ENCODE data around the gene OSBPL3. TPM values are rescaled to one million over a fixed set of nuclear protein-coding genes. Genes with fewer than 3 reads are reported as not detected.
A peak's percentile ranks its signal among the peaks of the same experiment; 100 is the strongest.

Gene OSBPL3
- total RNA-seq, 1 experiment from 2014 or later, result 32.8 TPM

DNA sequence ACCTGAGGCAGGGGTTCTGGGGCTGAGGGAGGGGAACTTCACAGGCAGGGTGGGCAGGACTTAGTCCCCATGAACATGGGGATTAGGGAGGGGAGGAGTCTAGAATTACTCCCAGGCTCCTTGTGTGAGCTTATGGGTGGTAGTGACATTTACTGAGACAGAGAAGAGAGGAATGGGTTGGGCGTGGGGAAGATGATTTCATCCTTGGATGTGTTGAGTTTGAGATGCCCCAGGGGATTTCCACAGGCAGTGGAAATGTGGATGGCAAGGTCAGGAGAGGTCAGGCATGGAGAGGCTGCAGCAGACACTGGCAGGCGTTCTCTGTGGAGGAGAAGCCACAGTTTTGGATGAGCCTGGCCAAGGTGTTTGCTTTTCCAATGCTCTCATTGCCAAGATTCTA lies 196.3 kb downstream of the OSBPL3 start:
- H3K36me3 ChIP-seq, result no peaks in the 10 kb centered on the region
- no peaks in the 10 kb centered on the region for H3K27me3 ChIP-seq
- H3K27ac ChIP-seq, result no peak overlapping the region
- DNase-seq, result no peak
- 0 out of 2 replicates have a peak, but pooled peaks cover 2% of the 10 kb centered on the region for H3K9me3 ChIP-seq (replicated peaks)
- no peak overlapping the region for H3K4me3 ChIP-seq
- H3K4me1 ChIP-seq, result peaks cover 12% of the 10 kb centered on the region

DNA sequence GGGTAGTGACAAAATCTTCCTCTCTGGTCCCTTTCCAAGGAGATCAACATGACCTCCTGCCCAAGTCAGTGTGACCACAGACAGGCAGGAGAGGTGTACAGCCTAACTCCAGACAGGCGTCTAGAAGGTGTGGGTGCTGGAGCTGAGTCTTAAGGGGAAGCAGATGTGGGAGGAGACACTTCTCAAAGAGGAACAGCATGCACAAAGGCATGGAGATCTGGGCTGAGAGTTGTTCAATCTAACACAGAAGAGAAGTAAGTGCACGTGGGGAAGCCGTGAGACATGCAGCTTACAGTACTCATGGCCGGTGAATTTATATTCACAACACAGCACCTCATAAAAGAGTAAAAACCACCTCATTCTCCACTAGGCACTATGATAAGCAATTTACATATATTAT lies 198.9 kb downstream of the OSBPL3 start:
- Histone ChIP-seq H3K36me3 (no peaks in the 10 kb centered on the region), H3K9me3 (replicated peaks) (0 out of 2 replicates have a peak, but pooled peaks cover 2% of the 10 kb centered on the region), H3K4me1 (0 out of 2 replicates have a peak, but pooled peaks cover 4% of the 10 kb centered on the region), H3K27me3 (0 out of 2 replicates have a peak, but pooled peaks cover 3% of the 10 kb centered on the region), H3K27ac (no peak overlapping the region), H3K4me3 (no peak overlapping the region)
- DNase-seq, result no peak

DNA sequence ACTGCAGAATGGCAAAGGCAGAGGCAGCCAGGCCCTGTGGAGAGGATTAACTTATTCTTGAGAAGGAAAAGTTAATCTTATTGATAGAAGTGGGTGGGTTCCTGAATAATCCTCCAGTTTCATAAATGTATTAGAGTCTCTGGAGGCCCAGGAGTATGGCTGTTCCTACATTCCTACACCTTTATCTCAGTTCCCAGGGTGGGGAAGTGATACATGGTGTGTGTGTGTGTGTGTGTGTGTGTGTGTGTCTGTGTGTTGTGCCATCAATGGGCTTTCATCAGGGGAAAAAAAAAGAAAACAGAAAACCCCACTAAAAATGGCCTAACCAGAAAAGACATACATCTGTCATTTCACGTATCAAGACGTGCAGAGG lies 200.7 kb downstream of the OSBPL3 start:
- Histone ChIP-seq H3K4me1 (peaks cover 14% of the 10 kb centered on the region), H3K36me3 (no peaks in the 10 kb centered on the region), H3K9me3 (replicated peaks) (0 out of 2 replicates have a peak, but pooled peaks cover 2% of the 10 kb centered on the region), H3K4me3 (no peak overlapping the region), H3K27me3 (0 out of 2 replicates have a peak, but pooled peaks cover 3% of the 10 kb centered on the region), H3K27ac (no peak overlapping the region)
- no peak for DNase-seq

DNA sequence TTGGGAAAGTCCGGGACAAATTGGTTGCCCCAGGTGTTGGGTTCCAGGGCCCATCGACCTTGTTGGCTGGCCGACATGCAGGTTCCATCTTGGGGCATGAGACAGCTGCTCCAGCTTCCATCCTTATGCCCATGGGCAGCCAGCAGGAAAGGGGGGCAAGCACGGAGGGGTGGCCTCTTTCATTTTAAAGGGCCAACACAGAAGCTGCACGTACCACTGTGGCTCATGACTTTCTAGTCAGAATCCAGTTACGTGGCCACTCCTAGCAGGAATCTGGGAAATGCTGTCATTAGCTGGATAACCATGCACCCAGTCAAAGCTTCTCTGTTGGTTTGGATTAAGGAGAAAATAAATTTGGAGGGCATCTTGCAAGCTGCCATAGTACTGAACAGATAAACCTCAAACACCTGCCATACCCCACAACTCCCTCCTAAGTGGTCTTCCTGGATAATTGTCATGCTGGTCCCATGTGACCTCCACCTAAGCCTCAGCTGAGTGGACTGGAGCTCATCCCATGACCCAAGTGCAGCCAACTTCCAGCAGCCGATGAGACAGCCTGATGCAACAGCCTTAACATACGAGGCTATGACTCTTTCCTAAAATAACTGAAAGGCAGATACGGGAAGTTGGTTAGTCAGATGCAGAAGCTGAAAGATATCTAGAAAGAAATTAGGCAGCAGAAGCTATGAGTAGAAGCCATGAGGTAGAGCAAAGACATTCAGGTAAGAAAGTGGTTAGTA lies 201.3 kb downstream of the OSBPL3 start:
- Histone ChIP-seq H3K4me1 (peaks cover 14% of the 10 kb centered on the region), H3K27me3 (0 out of 2 replicates have a peak, but pooled peaks cover 3% of the 10 kb centered on the region), H3K4me3 (no peak overlapping the region), H3K9me3 (replicated peaks) (0 out of 2 replicates have a peak, but pooled peaks cover 2% of the 10 kb centered on the region), H3K27ac (no peak overlapping the region), H3K36me3 (no peaks in the 10 kb centered on the region)
- DNase-seq, result peak in 1 of 2 experiments; percentile 20

DNA sequence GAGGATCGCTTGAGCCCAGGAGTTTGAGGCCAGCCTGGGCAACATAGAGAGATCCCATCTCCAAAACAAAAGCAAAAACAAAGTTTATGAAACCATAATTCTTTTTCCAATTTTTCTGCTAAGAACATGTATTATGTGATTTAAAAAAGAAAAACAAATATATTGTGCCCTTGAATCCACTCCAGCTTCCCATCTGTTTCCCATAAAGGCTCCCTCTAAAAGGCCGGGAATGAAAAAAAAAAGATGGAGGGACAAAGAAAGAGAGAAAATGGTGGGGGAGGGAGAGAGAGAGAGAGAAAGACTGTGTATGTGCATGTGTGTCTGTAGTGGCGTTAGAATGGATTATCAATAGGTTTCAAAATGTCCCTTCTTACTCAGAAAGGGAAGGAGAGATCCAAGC lies 202.2 kb downstream of the OSBPL3 start:
- 0 out of 2 replicates have a peak, but pooled peaks cover 3% of the 10 kb centered on the region for H3K27me3 ChIP-seq
- H3K27ac ChIP-seq, result no peak overlapping the region
- H3K4me3 ChIP-seq, result no peak overlapping the region

DNA sequence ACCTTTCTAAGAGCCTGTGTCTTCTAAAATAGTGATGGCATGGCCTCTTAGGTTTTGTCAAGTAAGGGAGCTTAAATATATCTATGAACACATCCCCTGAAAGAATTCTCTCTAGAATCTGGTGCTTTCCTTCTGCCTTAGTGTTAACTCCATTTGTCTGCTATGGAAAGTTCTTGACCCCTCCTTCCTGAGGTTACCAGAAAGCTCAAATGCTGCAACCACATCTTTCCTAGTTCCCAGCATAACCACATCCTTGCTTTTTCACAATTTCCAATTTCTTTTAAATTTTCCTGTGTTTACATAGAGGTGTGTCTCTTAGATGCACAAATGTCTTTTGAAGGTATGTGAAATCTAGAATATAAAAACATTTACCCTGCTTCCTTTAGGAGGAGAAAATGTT lies 206.3 kb downstream of the OSBPL3 start:
- no peak overlapping the region for H3K4me3 ChIP-seq
- H3K27ac ChIP-seq, result no peak overlapping the region
- H3K4me1 ChIP-seq, result peaks cover 10% of the 10 kb centered on the region
- H3K9me3 ChIP-seq (replicated peaks), result 0 out of 2 replicates have a peak, but pooled peaks cover 3% of the 10 kb centered on the region
- H3K27me3 ChIP-seq, result 0 out of 2 replicates have a peak, but pooled peaks cover 3% of the 10 kb centered on the region
- no peaks in the 10 kb centered on the region for H3K36me3 ChIP-seq
- DNase-seq, result no peak

More for the DNA sequence above, 202.2 kb downstream of the OSBPL3 start:
- Histone ChIP-seq H3K4me1 (peaks cover 14% of the 10 kb centered on the region), H3K9me3 (replicated peaks) (no peaks in the 10 kb centered on the region), H3K36me3 (no peaks in the 10 kb centered on the region)
- DNase-seq, result no peak

DNA sequence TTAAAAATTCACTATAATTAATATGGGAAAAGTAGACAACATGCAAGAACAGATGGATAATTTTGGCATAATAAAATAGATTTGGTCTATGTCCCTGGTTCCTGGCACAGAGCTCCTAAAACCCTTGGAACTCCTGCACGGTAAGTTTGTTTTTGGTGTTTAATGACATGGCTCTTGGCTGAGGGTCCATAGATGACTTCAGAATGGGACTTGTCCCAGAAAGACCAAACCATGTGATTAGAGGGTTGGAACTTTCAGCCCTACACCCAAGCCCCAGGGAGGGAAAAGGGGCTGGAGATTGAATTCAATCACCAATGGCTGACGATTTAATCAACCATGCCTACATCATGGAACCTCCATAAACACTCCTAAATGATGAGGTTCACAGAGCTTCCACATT lies 210.1 kb downstream of the OSBPL3 start:
- no peaks in the 10 kb centered on the region for H3K27me3 ChIP-seq
- peaks cover 15% of the 10 kb centered on the region for H3K4me1 ChIP-seq
- H3K9me3 ChIP-seq (replicated peaks), result 0 out of 2 replicates have a peak, but pooled peaks cover 6% of the 10 kb centered on the region
- H3K4me3 ChIP-seq, result no peak overlapping the region
- H3K27ac ChIP-seq, result no peak overlapping the region
- no peak for DNase-seq
- H3K36me3 ChIP-seq, result no peaks in the 10 kb centered on the region

DNA sequence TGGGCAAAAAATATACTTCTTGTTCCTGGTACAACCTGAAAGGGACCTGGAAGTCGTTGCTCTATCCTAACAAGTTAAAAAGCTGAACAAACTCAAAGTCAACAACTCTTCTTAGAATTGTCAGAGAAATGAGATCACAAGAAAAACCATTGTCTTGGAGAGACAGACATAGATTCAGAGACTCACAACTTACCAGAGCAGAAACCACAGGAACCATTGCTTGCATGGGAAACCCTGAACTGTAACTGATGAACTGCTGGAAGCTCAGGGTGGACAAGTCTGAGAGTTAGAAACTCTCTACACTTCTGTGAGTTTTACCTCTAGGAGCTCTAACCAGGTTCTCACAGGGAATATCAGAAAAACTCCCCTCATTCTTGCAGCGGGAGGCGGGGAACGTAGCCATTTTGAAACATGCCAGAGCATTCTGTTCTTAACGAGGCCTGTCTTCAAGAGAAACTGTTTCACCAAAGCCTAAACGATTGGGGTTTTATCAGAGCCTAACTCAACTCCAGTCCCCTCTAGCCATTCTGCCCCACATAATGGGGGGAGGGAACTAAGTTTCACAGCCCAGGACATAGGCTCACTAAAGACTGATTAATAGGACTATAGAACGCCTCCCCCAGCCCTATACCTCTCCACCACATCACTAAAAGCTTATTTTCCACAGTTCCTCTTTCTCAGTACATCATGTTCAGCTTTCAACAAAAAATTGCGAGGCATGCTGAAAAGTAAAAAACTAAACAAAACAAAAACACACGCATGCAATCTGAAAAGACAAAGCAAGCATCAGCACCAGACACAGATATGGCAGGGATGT lies 210.8 kb downstream of the OSBPL3 start:
- H3K27me3 ChIP-seq, result no peaks in the 10 kb centered on the region
- H3K4me3 ChIP-seq, result no peak overlapping the region
- no peak overlapping the region for H3K27ac ChIP-seq
- no peak for DNase-seq
- peaks cover 12% of the 10 kb centered on the region for H3K4me1 ChIP-seq
- no peaks in the 10 kb centered on the region for H3K36me3 ChIP-seq
- 0 out of 2 replicates have a peak, but pooled peaks cover 6% of the 10 kb centered on the region for H3K9me3 ChIP-seq (replicated peaks)

DNA sequence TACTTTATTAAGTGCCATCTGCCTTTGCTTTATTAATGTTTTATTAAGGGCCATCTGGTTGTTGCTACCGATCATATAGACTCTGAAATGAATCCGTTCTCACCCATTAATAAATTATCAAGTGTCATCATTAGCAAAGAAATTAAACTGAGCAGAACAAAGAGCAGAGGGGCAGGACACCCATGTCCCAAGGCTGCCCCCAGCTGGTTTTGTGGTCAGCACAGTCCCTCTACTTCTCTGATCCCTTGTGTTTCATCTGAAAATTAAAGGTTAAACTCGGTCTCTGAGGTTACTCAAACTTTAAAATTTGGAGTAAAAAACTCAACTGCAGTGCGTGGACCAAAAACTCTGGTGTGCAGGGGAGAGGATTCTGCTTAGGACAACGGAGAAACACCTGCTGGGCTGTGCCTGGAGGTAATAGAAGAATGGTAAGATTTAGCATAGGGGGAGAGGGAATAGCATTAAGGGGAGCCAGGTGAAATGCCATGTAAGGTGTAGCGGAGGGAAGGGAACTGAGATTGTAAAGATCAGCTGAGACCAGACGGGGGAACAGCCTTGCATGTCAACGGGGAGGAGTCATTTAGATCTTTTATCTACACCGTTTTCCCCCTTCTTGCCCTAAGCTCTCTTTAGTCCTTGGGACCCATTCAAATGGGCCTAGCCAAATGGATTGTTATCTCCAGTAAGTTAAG lies 212.0 kb downstream of the OSBPL3 start:
- no peak for DNase-seq
- H3K27me3 ChIP-seq, result no peaks in the 10 kb centered on the region
- H3K27ac ChIP-seq, result no peak overlapping the region
- H3K4me1 ChIP-seq, result peaks cover 12% of the 10 kb centered on the region
- 0 out of 2 replicates have a peak, but pooled peaks cover 6% of the 10 kb centered on the region for H3K9me3 ChIP-seq (replicated peaks)
- H3K4me3 ChIP-seq, result no peak overlapping the region
- no peaks in the 10 kb centered on the region for H3K36me3 ChIP-seq

DNA sequence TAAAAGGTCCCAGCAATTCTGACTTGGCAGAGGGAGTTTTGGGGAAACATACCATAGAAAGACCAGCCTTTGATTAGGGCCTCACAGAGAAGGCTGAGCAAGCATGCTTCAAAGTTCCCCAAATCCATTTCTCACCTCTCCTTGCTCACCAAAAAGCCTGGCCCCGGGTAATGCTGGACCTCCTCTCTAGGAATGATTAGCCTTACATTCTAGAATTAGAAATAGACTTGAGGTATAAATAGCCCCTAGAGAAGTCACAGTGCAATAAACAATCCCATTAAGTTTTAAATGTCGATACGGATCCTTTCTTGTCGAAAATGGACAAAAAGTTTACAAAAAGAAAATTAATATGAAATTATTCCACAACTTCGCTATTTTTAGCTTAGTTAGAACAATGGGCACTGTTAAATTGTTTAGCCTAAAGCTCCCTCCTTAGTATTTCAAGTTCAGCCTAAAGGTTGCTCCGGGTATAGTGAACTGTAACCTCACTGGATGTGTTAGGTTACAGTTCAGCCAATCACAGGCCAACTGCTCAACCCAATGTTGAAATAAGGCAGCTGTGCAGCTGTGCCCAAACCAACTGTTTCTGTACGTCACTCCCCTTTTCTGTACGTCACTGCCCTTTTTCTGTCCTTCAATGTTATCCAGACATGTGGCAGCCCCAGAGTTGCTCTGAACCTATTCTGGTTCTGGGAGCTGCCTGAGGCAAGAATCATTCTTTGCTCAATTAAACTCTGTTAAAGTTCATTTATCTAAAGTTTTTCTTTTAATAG lies 214.8 kb downstream of the OSBPL3 start:
- H3K27ac ChIP-seq, result peak overlapping the region; percentile 55
- no peaks in the 10 kb centered on the region for H3K36me3 ChIP-seq
- H3K4me1 ChIP-seq, result peaks cover 12% of the 10 kb centered on the region
- H3K4me3 ChIP-seq, result peak overlapping the region; percentile 11; the same call in 1 of the 2 replicates
- peak; percentile 91 to 97 for DNase-seq
- 0 out of 2 replicates have a peak, but pooled peaks cover 3% of the 10 kb centered on the region for H3K9me3 ChIP-seq (replicated peaks)
- no peaks in the 10 kb centered on the region for H3K27me3 ChIP-seq

DNA sequence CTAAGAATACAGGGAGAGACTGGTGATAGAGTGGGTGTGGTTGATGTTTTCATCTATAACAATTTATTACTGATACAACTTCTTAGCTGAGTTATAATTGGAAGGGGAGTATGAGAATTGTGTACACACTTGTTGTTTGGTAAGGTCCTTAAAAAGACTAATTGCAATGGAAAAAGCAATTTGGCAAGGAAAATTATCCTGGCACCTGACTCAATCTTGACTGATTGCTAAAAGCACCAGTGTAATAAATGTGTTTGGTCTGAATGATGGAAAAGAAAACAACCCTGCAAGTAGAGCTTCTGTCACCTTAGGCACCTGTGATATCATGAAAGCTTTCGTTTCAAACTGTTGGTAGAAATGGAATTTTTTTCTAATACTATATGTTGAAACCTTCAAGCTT lies 216.0 kb downstream of the OSBPL3 start:
- Histone ChIP-seq H3K27me3 (no peaks in the 10 kb centered on the region), H3K27ac (no peak overlapping the region), H3K9me3 (replicated peaks) (0 out of 2 replicates have a peak, but pooled peaks cover 3% of the 10 kb centered on the region), H3K4me3 (no peak overlapping the region), H3K36me3 (no peaks in the 10 kb centered on the region), H3K4me1 (peaks cover 12% of the 10 kb centered on the region)
- no peak for DNase-seq

DNA sequence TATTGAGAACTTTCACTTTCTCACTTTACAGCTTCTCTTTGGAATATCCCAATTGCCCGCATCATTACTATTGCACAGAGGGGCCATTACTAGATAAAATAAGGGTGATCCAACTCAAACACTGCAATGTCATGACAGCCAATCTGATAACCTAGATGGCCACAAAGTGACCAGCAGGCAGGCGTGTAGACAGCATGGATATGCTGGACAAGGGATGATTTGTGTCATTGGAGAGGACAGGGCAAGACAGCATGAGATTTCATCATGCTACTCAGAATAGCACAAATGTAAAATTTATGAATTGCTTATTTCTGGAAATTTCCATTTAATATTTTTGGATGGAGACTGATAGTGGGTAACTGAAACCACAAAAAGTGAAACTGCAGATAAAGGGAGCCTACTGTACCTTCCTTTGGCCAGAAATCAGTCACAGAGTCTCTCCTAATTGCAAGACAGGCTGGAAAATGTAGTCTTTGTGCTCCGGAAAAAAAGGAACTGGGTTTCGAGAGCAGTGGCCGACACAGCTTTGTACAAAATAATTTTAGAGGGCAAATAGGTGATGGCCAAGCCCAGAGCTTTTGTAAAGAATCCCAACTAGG lies 216.6 kb downstream of the OSBPL3 start:
- no peak overlapping the region for H3K4me3 ChIP-seq
- no peaks in the 10 kb centered on the region for H3K27me3 ChIP-seq
- H3K36me3 ChIP-seq, result no peaks in the 10 kb centered on the region
- no peak for DNase-seq
- H3K9me3 ChIP-seq (replicated peaks), result 0 out of 2 replicates have a peak, but pooled peaks cover 3% of the 10 kb centered on the region
- H3K27ac ChIP-seq, result no peak overlapping the region
- peaks cover 12% of the 10 kb centered on the region for H3K4me1 ChIP-seq

DNA sequence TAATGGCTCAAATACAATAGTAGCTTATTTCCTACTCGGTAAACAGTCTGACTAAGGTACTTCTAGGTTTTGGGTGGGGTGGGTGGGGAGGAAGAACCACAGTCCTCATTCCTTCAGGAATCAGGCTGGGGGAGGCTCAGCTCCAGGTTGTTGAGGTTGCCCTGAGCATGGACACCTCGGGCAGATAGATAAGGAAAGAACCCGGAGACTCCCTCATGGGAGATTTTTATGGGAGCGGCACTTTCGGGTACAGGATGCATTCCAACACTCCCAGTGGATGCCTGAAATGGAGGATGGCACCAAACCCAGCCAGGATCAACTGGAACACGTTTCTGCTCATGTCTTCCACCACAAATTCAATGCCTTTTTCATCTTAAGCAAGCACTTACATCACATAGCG lies 217.2 kb downstream of the OSBPL3 start:
- Histone ChIP-seq H3K4me1 (peaks cover 17% of the 10 kb centered on the region), H3K9me3 (replicated peaks) (0 out of 2 replicates have a peak, but pooled peaks cover 3% of the 10 kb centered on the region), H3K27ac (no peak overlapping the region), H3K27me3 (no peaks in the 10 kb centered on the region), H3K4me3 (no peak overlapping the region), H3K36me3 (no peaks in the 10 kb centered on the region)
- no peak for DNase-seq

Data from SJCRH30 (cell line).